HG03521 (cell line): ENCODE results near the gene MLLT11.
A peak's percentile ranks its signal among the peaks of the same experiment; 100 is the strongest.

ENCODE experiments used
- ATAC-seq: cut with Tn5 transposase; IDR thresholded peaks from one replicate; pipeline ENCODE4 v1.9.1; 2021; ENCODE audit warnings: mild to moderate bottlenecking, moderate library complexity; ENCODE audit not compliant: unreplicated experiment

The MLLT11 gene

DNA sequence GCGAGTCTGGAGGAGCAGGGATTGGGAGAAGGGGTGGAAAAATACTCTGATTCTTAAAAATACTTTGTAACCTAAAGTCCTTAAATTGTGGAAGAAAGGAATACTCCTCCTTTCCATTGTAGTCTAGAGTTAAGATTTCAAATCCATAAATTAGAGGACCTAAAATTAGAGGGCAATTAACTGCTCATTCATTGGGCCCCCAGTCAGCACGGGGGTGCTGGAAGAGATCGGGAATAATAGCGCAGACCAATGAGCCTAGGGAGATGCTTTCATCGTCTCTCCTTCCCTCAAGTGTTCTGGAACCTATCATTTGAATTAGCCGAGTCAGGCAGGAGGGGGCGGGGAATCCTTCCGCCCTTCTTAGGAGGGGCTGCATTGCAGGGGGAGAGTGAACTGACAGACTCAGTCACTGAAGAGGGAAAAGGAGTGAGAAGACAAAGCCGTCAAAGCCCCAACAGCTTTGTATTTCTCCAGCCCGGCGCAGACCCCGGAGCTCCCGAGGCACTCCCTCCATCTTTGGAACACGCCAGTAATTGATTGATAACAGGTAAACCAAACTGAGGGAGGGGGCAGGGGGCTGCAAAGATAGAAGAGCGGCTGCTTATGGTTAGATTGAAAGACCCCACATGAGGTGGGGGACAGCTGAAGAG lies at the start of gene MLLT11:
Gene MLLT11, plus strand, starts transcription at position 391 of the 650 bp plus-strand sequence. CDS start 6,828 bp downstream, outside the sequence.
- ATAC-seq: no peak

DNA sequence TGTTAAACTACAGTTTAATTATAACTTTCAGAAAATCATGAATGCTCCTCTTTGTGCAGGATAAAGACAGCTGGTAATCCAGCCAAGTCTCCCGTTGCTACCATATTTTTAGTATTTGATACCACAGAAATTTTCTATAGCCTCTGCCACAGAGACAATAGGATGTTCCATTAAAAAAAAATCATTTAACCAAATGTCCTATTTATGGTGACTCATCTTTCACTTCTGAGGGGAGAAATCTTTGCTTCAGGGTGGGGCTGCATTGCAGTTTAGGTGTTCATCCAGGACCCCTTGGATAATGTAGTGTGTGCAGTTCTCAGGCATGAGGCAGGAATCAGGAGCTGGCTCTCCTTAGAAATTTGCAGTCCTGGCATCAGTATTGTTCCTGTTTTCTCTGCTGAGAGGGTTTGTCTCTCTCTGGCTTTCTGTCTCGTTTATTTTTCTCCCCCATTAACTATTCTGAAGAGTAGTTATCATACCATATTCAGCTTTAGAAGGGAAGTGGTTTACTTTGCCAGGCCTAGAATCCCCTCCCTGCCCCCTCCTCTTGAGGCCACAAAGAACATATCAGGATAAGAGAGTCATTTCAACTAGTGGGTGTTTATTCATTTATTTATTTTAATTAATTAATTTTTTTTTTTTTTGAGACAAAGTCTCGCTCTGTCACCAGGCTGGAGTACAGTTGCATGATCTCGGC lies 48.9 kb upstream of the MLLT11 start:
- ATAC-seq: no peak

GRCh38 chr1:151012684-151013471 lies 47.3 kb upstream of the MLLT11 start:
- no peak for ATAC-seq

DNA sequence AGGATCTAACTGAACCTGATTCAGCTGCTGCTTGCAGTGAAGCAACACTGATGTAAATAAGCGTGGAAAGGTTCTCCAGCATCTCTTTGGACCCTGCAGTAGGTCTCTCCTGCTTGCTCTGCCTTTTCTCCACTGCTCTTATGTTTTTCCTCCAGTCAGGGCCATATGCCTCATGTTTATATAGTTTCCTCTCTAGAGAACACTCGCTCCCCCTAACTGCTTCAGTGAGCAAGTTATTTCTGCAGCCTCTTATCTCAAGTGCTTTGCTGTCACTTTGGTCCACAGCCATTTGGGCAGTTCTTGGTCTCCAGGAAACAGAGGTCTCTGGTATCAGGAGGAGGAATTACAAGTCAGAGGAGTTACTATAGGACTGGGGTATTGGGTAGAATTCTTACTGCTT lies 46.7 kb upstream of the MLLT11 start:
- ATAC-seq: no peak

DNA sequence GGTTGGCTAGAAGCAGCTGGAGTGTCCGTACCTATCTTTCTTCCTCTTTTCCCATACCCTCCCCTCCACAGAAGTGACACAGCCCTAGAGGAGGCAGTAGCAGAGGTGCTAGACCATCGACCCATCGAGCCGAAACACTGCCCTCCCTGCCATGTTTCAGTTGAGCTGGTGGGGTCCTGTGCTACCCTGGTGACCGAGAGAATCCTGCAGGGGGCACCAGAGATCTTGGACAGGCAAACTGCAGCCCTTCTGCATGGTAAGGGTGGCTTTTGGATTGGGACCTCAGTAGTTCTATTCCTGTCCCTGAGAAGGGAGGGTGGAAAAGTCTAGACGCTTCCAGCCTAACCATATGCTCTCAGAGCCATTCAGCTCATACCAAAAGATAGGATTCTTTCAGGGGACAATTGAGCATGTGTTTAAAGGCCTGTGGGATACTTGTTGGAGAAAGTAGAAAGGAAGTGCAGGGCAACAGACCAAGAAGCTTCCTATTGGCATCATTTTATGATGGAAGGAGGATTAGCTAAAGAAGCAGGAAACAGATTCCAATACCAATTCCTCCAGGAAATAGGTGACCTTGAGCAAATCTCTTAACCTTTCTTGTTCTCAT lies 35.6 kb upstream of the MLLT11 start:
- no peak for ATAC-seq

DNA sequence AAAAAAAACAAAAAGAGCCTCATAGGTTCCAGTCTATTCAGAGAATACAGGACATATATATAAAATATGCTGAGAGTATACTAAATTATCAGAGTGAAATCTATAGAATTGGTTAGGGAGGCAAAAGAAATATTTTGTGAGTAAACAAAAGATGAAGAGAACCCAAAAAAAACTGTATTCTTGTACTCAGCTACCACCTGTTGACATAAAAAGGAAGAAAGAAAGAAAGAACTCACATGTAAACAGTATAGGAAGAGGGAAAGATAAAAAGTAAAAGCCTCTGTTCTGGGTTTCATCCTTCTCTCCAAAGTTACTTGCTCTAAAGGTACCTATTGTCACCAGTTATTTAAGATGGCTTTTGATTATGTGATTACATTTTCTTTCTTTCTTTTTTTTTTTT lies 33.7 kb upstream of the MLLT11 start:
- ATAC-seq: no peak

DNA sequence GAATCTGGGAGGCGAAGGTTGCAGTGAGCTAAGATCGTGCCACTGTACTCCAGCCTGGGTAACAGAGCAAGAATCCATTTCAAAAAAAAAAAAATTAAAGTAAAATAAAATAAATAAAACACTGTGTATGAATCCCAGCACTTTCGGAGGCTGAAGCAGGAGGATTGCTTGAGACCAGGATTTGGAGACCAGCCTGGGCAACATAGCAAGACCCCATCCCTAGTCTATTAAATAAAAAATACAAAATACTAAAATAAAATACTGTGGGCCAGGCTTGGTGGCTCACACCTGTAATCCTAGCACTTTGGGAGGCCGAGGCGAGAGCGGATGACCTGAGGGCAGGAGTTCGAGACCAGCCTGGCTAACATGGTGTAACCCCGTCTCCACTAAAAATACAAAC lies 28.0 kb upstream of the MLLT11 start:
- ATAC-seq: no peak

GRCh38 chr1:151035167-151035566 lies 25.0 kb upstream of the MLLT11 start:
- no peak for ATAC-seq

DNA sequence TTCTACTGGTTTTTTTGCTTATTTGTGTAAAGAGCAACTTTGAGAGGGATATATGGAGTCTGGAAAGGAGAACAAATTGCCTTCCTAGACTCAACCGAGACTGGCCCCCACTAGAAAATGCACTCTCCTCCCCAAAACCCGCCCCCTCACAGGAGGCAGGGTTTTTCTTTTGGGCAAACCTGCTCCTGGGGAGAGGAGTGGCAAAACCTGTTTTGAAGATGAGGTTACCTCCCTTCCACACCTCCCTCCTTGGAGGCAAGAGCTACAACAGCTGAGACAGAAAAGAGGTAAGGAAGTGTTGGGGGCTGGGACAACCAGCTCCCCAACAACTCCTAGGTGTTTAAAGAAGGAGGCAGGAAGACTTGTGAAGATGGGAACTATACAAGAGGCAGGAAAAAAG lies 23.8 kb upstream of the MLLT11 start, which contains the start of gene BNIPL:
Gene BNIPL, plus strand, starts transcription at position 231 of the 400 bp plus-strand sequence. Its CDS starts 140 bp downstream, at position 371.
- no peak for ATAC-seq

DNA sequence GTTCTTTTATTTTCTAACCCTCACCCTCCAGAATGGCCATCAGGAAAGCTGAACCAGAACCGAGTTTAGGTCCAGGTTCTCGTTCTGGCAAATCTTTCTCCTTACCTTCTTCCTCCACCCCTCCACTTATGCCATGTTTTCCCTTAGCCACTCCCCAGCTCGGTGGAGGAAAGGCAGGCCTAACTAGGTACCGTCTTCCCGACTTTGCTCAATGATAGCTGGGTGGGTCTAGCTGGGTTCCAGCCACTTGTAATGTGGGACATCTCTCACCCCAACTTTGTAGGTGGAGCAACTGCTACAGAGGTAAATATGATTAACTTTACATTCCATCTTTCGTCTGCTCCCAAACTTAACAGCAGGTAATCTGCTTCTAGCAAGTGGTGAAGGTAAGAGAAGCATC lies 23.2 kb upstream of the MLLT11 start:
- no peak for ATAC-seq

- no peak for ATAC-seq
These were observed 20.7 kb upstream of the MLLT11 start for GRCh38 chr1:151039521-151039920.

DNA sequence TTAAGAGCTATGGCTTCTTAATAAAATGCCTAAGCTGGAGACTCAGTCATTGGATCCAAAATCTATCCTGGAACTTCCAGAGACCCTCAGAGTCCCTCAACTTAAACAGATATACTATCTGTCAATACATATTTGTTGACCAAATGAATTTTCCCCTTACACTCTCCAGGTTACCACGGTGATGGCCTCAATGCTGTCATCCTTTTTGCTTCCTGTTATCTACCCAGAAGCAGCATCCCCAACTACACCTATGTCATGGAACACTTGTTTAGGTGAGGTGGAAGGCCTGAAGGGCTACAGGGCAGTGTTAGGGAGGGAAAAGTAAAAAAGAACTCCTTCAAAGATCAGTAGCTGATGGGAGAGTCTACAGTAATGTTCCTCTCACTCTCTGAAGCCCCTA lies 17.0 kb upstream of the MLLT11 start:
- ATAC-seq: no peak

- ATAC-seq: no peak
These were observed 12.6 kb upstream of the MLLT11 start, which contains the start of gene C1orf56 for GRCh38 chr1:151047591-151047924. Gene C1orf56, plus strand, starts transcription at chr1:151047751. Its CDS starts 97 bp downstream, at chr1:151047848.

DNA sequence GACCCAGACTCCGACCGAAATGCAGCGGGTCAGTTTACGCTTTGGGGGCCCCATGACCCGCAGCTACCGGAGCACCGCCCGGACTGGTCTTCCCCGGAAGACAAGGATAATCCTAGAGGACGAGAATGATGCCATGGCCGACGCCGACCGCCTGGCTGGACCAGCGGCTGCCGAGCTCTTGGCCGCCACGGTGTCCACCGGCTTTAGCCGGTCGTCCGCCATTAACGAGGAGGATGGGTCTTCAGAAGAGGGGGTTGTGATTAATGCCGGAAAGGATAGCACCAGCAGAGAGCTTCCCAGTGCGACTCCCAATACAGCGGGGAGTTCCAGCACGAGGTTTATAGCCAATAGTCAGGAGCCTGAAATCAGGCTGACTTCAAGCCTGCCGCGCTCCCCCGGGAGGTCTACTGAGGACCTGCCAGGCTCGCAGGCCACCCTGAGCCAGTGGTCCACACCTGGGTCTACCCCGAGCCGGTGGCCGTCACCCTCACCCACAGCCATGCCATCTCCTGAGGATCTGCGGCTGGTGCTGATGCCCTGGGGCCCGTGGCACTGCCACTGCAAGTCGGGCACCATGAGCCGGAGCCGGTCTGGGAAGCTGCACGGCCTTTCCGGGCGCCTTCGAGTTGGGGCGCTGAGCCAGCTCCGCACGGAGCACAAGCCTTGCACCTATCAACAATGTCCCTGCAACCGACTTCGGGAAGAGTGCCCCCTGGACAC lies 12.1 kb upstream of the MLLT11 start:
- peak; percentile 43 for ATAC-seq

- no peak for ATAC-seq
These were observed 11.6 kb upstream of the MLLT11 start for GRCh38 chr1:151048645-151049032.

- no peak for ATAC-seq
These were observed 10.7 kb upstream of the MLLT11 start for GRCh38 chr1:151049458-151049857.

GRCh38 chr1:151050051-151050688 lies 10.0 kb upstream of the MLLT11 start:
- no peak for ATAC-seq

DNA sequence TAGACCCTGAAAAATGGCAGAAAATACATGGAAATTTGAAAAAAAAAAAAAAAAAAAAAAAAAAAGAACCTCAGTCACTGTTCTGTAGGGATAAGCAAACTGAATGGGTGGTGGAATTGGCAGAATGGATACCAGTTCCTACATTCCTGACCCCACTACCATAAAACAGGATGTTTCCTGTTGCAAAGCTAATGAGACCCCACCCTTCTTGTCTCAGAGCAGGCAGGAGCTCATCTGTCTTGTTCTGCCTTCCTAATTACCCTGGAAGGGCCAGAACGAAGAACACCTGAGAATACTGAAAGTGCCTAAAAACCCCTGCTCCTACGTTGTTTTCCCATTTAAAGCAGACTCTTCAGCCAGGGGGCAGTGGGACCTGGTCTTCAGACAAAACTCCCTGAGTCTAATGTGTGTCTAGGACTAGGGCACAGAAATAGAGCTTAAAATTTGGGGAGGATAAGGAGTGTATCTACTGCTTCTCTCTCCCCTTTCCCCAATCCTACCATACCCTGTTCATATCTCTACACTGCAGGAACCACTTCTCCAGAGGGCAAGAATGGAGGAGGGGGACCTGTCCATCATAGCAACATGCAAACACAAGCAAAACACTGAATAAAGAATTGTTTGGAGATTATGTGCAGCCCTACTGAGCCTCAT lies 8.7 kb upstream of the MLLT11 start:
- no peak for ATAC-seq

DNA sequence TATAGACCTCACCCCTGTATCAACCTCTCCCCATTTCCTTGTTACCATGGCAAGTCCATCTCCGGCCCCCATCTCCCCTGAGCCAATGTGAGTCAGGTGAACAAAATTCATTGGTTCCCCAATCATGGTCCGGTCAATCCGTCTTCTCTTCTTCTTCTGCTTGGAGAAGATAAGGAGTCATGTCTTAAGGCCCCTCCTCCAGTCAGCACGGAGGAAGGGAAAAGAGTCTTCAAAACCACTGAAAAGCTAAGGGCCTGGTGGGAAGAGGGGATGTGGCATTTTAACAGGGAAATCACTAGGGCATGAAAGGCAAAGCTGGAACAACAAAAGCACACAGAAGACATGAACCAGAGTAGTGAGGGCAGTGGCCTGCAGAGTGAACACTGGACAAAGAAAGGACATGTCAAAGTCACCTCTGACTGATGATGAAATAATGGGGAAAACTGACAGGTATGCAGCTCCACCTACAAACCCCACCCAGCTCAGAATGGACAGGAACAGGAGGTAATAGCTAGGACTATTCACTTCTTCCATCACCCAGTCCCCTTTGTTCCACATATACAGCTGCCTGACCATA lies 5.1 kb upstream of the MLLT11 start:
- no peak for ATAC-seq
